IPS-18a (cell line): ENCODE measurements around the gene DIABLO.
"Not testable (repeated sequence)": the region's sequence is repeated elsewhere in the genome, so short reads cannot be mapped to it uniquely, and the experiment has no call there.

Source experiments
- H3K27ac ChIP-seq: one replicate; pipeline ENCODE4 v1.5.1; 2013; ENCODE audit warnings: low read length
- H3K27me3 ChIP-seq: one replicate; pipeline ENCODE4 v1.6.1; 2013; ENCODE audit warnings: mild to moderate bottlenecking, low read length; ENCODE audit not compliant: control insufficient read depth, insufficient read depth
- H3K36me3 ChIP-seq: one replicate; pipeline ENCODE4 v1.6.1; 2013; ENCODE audit warnings: low read depth, low read length; ENCODE audit not compliant: control insufficient read depth
- H3K4me1 ChIP-seq: one replicate; pipeline ENCODE4 v1.6.1; 2013; ENCODE audit warnings: low read depth, low read length; ENCODE audit not compliant: control insufficient read depth
- H3K4me3 ChIP-seq: one replicate; pipeline ENCODE4 v1.5.1; 2013; ENCODE audit warnings: low read length
- H3K9ac ChIP-seq: one replicate; pipeline ENCODE4 v1.6.1; 2013; ENCODE audit warnings: mild to moderate bottlenecking, low read length, moderate library complexity
- H3K9me3 ChIP-seq: one replicate; pipeline ENCODE4 v1.6.1; 2013; ENCODE audit warnings: low read depth, low read length; ENCODE audit not compliant: control insufficient read depth

Gene DIABLO

DNA sequence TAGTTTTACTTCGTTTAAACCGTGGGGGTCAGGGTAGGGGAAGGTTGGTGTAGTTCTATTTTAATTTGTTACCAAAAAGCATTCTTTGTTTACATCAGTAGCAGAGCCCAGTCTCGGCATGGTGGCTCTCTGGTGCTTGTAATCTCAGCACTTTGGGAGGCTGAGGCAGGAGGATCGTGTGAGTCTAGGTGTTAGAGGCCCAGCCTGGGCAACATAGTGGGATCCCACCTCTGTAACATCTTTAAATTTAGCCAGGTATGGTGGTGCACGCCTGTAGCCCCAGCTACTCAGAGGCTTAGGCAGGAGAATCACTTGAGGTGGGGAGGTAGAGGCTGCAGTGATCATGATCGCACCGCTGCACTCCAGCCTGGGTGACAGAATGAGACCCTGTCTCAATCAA is 40.8 kb downstream of the DIABLO start:
- Histone ChIP-seq H3K36me3 (no peaks in the 10 kb centered on the region), H3K27ac (no peak overlapping the region), H3K4me3 (no peak overlapping the region), H3K9me3 (no peaks in the 10 kb centered on the region), H3K27me3 (peaks cover 22% of the 10 kb centered on the region), H3K4me1 (no peaks in the 10 kb centered on the region), H3K9ac (no peak overlapping the region)

DNA sequence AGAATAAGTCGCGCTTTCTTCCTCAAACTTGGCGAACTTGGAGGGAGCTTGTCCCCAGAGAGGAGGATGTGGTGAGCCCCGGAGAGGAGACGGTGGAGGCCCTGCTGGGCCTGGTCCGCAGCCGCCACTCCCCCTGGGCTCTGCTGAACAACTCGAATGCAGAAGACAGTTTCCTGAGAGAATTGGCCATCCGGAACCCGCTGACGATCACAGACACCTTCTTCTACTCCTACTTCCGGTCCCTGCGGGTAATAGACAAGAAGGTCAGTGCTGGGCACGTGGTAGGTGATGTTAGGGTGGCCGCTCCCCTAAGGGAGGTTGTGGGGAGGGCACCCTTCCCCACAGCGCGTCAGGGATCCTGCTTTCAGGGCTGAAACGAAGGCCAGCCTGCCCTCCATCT is 41.3 kb downstream of the DIABLO start:
- no peaks in the 10 kb centered on the region for H3K36me3 ChIP-seq
- no peak overlapping the region for H3K4me3 ChIP-seq
- H3K9me3 ChIP-seq, result no peaks in the 10 kb centered on the region
- H3K9ac ChIP-seq, result no peak overlapping the region
- no peaks in the 10 kb centered on the region for H3K4me1 ChIP-seq
- H3K27me3 ChIP-seq, result peaks cover 22% of the 10 kb centered on the region
- no peak overlapping the region for H3K27ac ChIP-seq

DNA sequence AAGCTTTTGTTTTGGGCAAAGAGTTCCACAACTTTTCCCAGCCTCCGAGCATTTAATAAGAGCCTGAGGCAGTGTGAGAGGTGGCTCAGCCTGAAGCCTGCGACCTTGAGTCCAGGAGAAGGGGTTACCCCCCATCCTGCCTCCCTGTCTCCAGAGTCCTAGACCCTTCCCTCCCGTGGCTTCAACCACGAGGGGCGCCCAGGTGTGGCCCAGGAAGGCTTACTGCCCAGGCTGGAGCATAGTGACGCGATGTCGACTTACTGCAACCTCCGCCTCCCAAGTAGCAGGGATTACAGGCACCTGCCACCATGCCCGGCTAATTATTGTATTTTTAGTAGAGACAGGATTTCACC is 42.3 kb downstream of the DIABLO start:
- H3K27ac ChIP-seq, result no peak overlapping the region
- H3K27me3 ChIP-seq, result peaks cover 22% of the 10 kb centered on the region
- no peaks in the 10 kb centered on the region for H3K9me3 ChIP-seq
- peak overlapping the region; percentile 49 for H3K4me3 ChIP-seq
- no peak overlapping the region for H3K9ac ChIP-seq
- no peaks in the 10 kb centered on the region for H3K4me1 ChIP-seq
- no peaks in the 10 kb centered on the region for H3K36me3 ChIP-seq

DNA sequence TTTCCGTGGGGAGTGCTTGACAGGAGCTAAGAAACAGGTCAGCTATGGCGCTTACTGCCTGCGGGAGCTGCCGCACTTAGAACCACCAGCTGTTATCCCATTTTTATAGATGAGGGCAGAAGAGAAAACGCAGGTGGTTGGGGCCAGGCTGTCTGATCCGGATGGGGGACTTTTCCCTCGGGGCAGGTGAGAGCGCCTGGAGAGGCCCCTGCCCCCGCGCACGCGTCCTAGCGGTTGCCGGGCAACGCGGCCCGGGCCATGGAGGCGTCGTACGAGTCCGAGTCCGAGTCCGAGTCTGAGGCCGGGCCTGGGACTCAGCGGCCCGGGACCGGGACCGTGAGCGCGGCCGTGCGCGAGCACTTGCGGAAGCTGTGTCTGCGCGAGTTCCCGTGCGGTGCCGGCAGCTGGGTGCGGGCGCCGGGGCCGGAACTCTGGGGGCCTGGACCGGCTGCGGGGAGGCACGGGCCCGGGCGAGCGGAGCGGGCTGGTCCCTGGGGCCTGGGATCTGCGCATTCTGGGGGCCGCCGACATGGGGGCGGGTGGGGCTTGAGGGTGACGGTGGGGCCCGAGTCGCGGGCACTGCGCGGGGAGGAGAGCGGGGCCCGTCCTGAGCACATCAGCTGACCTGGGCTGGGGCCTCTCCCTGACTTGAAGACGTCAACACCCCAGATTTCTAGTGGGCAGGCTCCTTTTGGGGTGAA is 42.8 kb downstream of the DIABLO start, which contains the start of gene LRRC43:
Gene LRRC43, plus strand, starts transcription at position 237 of the 701 bp plus-strand sequence. Its CDS starts 22 bp downstream, at position 259.
- no peaks in the 10 kb centered on the region for H3K9me3 ChIP-seq
- no peak within 1 kb of the TSS for H3K27ac ChIP-seq
- H3K27me3 ChIP-seq, result peaks cover 22% of the 10 kb centered on the region
- peak within 1 kb of the TSS; percentile 49 for H3K4me3 ChIP-seq
- no peaks in the 10 kb centered on the region for H3K4me1 ChIP-seq
- no peaks in the 10 kb centered on the region for H3K36me3 ChIP-seq
- no peak within 1 kb of the TSS for H3K9ac ChIP-seq

DNA sequence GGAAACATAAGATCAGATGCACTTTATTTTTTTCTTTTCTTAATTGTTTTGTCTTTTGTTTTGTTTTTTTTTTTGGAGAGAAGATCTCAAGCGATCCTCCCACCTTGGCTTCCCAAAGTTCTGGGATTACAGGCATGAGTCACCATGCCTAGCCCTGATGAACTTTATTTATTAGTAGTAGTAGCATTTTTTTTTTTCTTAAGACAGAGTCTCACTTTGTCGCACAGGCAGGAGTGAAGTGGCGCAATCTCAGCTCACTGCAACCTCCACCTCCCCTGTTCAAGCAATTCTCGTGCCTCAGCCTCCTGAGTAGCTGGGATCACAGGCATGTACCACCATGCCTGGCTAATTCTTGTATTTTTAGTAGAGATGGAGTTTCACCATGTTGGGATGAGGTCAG is 49.4 kb downstream of the DIABLO start:
- not testable (repeated sequence) for H3K9ac ChIP-seq, H3K36me3 ChIP-seq, H3K9me3 ChIP-seq, H3K27me3 ChIP-seq, H3K27ac ChIP-seq, H3K4me3 ChIP-seq, H3K4me1 ChIP-seq

DNA sequence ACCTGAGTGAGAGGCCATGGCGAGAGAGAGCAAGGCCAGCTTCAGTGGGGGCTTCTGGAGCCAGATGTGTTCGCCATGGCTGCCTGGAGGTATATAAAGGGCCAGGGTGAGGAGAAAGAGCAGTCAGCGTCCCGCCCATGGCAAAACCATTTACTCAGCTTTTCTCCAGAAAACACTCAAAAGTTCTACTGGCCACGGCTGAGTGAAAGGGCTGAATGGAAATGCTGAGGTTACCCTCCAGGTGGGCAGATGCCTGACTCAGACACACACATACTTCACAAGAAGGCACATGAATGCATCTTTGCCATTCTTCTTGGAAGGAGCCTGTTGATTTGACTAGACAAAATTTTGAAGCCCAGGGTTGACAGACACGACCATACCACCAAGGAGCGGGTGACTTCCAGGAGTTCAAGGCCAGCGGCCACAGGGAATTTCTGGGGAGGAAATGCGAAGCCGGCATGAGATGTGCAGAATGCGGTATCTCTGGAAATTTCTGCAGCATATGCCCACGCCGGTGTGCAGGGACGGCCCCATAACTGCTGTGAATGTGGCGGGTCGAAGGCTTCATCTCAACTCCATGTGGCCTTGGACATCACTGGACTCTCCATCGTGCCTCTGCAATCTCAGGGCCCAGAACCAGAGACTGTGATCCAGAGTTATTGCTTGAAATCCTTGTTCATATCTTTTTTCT is 51.6 kb downstream of the DIABLO start, which contains the start of gene IL31:
Gene IL31, minus strand, starts transcription at position 67 of the 691 bp plus-strand sequence. Its CDS starts 49 bp downstream, at position 18.
- Histone ChIP-seq H3K27me3 (no peaks in the 10 kb centered on the region), H3K27ac (no peak within 1 kb of the TSS), H3K9me3 (no peaks in the 10 kb centered on the region), H3K9ac (no peak within 1 kb of the TSS), H3K4me3 (no peak within 1 kb of the TSS), H3K4me1 (no peaks in the 10 kb centered on the region), H3K36me3 (no peaks in the 10 kb centered on the region)

DNA sequence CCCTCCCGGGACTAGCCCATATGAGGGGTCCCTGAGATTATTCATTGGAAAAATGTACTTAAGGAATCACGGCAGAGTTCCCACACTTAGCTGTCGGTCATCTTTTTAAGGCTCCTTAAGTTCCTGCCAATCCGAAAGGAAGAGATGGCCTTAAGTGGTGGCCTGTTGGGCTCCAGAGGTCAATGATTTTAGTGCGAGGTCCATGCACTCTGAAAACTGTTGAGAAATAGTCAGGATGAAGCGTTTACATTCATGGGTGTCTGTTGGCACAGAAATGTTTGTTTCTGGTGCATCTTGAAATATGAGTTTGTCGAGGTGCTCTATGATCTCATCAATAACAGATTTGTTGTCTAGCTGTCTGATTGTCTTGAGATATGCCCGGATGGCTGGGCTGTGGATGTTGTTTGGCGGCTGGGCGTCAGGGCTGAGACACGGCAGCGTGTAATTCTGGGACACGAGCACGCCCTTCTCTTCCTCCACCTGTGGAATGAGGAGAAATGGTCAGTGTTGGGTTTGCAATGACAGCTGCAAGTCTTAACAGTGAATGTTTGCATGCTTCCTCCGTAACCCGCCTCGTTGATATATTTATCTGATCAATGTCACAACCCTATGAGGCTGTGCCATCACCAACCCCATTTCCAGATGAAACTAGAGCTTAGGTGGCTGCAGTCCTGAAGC is 53.5 kb downstream of the DIABLO start:
- Histone ChIP-seq H3K27ac (no peak overlapping the region), H3K4me1 (no peaks in the 10 kb centered on the region), H3K27me3 (no peaks in the 10 kb centered on the region), H3K9me3 (no peaks in the 10 kb centered on the region), H3K9ac (no peak overlapping the region), H3K4me3 (no peak overlapping the region), H3K36me3 (no peaks in the 10 kb centered on the region)

DNA sequence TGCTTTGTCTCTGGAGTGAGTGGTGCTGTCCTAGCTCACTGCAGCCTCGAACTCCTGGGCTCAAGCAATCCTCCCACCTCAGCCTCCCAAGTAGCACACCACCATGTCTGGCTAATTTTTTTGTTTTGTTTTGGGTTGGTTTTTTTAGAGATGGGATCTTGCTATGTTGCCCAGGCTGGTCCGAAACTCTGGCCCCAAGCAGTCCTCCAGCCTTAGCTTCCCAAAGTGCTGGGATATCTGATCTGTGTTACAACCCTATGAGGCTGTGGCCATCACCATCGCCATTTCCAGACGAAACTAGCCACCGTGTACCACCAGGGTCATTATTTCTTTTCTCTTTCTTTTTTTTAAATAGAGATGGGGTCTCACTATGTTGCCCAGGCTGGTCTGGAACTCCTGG is 54.5 kb downstream of the DIABLO start:
- Histone ChIP-seq H3K9me3 (no peaks in the 10 kb centered on the region), H3K27ac (no peak overlapping the region), H3K4me3 (no peak overlapping the region), H3K27me3 (no peaks in the 10 kb centered on the region), H3K9ac (no peak overlapping the region), H3K4me1 (no peaks in the 10 kb centered on the region), H3K36me3 (no peaks in the 10 kb centered on the region)

DNA sequence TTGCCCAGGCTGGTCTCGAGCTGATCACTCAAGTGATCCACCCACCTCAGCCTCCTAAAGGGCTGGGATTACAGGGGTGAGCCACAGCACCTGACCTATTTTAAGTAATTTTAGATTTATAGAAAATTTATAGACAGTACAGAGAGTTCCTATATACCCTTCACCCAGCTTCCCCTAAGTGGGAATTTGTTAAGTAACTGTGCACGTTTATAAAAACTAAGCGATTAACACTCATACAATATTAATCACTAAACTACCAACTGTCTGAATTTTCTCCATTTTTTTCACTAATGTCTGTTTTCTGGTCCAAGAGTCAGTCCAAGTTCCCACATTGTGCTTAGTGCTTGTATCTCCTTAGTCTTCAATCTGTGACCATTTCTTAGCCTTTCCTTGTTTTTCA is 57.4 kb downstream of the DIABLO start:
- Histone ChIP-seq H3K36me3 (no peaks in the 10 kb centered on the region), H3K27me3 (no peaks in the 10 kb centered on the region), H3K4me1 (no peaks in the 10 kb centered on the region), H3K27ac (no peak overlapping the region), H3K9me3 (no peaks in the 10 kb centered on the region), H3K9ac (no peak overlapping the region), H3K4me3 (no peak overlapping the region)

DNA sequence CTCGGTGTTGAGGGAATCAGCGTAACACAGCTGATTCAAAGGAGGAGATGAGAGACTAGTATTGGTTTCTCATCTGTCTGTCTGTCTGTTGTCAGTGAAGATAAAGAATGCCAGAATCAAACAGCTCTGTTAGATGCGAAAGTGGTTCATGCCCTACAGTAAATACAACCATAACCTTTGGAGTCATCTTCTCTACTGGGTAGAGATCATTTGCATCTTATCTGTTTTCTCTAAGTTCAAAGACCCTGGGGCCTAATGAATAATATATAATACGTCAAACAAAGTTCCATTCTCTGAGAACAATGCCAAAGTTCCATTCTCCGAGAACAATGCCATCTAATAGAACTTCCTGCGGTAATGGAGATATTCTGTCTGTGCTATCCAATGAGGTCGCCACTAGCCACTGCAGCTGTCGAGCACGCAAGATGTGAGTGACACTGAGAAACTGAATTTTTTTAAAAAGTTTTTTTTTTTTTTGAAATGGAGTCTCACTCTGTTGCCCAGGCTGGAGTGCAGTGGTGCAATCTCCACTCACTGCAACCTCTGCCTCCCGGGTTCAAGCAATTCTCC is 58.4 kb downstream of the DIABLO start:
- H3K36me3 ChIP-seq, result no peaks in the 10 kb centered on the region
- no peaks in the 10 kb centered on the region for H3K9me3 ChIP-seq
- H3K4me3 ChIP-seq, result no peak overlapping the region
- no peak overlapping the region for H3K27ac ChIP-seq
- no peaks in the 10 kb centered on the region for H3K4me1 ChIP-seq
- no peak overlapping the region for H3K9ac ChIP-seq
- no peaks in the 10 kb centered on the region for H3K27me3 ChIP-seq

DNA sequence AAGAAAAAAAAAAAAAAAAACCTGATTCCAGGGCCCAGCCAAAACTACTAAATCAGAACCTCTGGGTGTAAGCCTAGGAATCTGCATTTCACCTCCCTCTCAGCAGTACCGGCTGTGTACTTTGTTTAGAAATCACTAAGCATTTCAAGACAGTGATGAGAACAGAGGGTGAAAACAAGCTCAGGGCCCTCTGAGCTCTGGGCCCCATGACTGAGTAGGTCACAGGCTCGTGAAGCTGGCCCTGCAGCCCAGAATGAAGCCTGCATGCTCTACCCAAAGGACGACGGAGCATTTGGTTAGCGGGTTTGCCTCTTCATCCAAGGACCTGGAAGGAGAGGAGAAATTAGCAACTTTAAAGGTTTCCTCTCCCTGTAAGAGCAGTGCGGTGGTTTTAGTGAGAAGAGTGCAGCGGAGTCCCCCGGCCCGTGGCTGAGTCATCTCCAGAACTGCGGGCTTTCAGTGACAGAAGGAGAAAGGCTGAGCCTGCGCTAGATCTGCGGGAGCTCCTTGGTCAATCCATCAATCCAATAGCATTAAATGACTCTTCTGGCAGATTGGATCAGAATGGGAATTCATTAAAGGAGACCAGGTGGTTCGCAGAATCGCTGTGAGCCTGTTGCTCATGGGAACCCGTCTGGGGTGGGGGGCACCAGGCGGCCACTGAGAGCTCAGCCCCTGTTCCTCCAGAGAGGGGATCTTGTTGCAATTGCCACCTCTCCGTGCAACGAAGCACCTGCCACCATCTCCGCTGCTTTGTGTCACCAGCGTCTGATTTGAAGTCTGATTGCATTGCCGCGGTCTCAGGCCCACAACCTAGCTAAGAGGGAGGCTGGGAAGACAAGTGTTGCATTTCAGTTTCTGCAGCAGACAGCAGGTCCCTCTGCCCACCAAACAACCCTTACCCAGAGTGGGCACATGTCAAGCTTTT is 59.2 kb downstream of the DIABLO start:
- H3K4me1 ChIP-seq, result no peaks in the 10 kb centered on the region
- no peaks in the 10 kb centered on the region for H3K9me3 ChIP-seq
- H3K36me3 ChIP-seq, result no peaks in the 10 kb centered on the region
- no peak overlapping the region for H3K9ac ChIP-seq
- H3K4me3 ChIP-seq, result no peak overlapping the region
- H3K27ac ChIP-seq, result no peak overlapping the region
- H3K27me3 ChIP-seq, result no peaks in the 10 kb centered on the region
